ENCODE results near the gene PCF11.

PCF11 gene

DNA sequence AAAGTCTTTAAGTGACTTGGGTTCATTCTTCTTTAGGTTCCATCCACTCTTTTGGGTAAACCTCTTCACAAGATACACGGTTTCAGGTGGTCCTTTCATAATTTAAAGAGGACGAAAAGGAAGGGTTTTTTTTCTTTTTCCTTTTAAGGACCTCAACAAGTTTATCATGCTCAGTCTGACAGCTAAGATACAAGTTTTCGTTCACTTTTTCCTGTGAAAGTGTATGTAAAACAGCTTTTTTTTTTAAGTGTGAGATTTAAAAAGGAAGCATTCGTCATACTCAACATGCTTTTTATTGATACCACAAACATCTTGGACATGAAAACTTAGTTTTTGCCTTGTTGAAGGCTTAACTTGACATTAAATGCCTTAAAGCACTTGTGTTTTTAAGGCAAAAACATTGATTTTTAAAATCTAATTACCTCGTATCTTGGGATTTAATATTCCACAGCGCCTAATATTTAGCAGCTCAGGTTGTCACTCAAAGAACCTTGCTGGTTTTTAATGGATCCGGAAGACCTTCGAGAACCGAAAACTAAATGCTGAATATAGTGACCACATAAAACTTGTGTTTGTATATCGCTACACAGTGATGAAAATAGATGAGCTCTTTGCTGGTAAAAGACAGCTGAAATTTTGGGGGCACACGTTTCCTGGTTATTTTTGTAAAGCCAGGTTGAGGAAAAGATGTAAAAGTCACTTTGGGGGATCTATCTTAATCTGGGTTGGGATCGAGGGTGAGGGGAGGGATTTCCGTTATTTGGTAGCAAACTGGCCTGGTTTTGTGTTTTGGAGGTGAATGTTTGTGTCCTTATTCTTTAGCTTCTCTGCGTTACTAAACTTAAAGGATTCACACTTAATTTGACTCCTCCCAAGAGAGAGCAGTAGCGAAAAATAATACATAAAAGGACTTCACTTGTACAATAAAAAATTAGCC lies 2.3 kb downstream of the PCF11 start:
- DNase-seq (ENCODE audit: low spot score) = no peak
- in situ Hi-C loops (cut with MboI; ENCODE audit: low sequenced_read_pairs, unreplicated experiment) = no loop called here
- TF ChIP-seq, protein P1, sequence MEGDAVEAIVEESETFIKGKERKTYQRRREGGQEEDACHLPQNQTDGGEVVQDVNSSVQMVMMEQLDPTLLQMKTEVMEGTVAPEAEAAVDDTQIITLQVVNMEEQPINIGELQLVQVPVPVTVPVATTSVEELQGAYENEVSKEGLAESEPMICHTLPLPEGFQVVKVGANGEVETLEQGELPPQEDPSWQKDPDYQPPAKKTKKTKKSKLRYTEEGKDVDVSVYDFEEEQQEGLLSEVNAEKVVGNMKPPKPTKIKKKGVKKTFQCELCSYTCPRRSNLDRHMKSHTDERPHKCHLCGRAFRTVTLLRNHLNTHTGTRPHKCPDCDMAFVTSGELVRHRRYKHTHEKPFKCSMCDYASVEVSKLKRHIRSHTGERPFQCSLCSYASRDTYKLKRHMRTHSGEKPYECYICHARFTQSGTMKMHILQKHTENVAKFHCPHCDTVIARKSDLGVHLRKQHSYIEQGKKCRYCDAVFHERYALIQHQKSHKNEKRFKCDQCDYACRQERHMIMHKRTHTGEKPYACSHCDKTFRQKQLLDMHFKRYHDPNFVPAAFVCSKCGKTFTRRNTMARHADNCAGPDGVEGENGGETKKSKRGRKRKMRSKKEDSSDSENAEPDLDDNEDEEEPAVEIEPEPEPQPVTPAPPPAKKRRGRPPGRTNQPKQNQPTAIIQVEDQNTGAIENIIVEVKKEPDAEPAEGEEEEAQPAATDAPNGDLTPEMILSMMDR (IDR thresholded peaks at IDR 0.05; ENCODE audit: borderline replicate concordance, control extremely low read depth, extremely low read depth, insufficient read depth, missing control alignments) = no peak

- DNase-seq (ENCODE audit: low spot score) = no peak
- in situ Hi-C loops (cut with MboI; ENCODE audit: low sequenced_read_pairs, unreplicated experiment) = no loop called here
- TF ChIP-seq, protein P1 (IDR thresholded peaks at IDR 0.05; ENCODE audit: borderline replicate concordance, control extremely low read depth, extremely low read depth, insufficient read depth, missing control alignments) = no peak
Measured at GRCh38 chr11:83159902-83160865, 3.3 kb downstream of the PCF11 start.

DNA sequence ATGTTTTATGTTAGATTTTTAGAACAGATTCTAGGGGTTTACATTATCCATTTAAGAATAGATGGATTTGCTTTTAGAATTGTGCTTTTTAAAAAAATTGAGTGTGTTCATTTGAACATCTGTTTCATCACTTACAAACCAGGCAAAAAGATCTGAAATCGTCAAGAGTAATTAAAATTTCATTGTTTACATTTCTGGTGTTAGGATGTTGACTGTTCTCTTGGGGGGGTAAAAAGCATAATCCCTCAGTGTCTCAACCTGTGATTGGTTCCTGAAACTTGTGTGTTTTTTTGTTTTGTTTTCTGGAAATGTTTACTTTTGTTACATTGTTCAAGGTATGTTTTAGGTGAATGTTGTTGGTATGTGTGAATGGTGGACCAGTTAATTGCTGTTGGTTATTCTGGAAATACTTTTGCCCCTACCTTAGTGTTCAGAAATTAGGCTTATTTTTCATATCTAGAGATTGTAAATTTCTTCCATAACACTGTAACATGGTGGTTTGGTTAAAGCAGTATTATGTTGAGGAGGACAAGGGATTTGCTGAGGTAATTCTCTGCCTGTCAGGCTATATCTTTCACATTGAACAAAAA lies 4.8 kb downstream of the PCF11 start:
- in situ Hi-C loops (cut with MboI; ENCODE audit: low sequenced_read_pairs, unreplicated experiment) = no loop called here
- TF ChIP-seq, protein P1 (IDR thresholded peaks at IDR 0.05; ENCODE audit: borderline replicate concordance, control extremely low read depth, extremely low read depth, insufficient read depth, missing control alignments) = no peak
- no peak for DNase-seq (ENCODE audit: low spot score)

DNA sequence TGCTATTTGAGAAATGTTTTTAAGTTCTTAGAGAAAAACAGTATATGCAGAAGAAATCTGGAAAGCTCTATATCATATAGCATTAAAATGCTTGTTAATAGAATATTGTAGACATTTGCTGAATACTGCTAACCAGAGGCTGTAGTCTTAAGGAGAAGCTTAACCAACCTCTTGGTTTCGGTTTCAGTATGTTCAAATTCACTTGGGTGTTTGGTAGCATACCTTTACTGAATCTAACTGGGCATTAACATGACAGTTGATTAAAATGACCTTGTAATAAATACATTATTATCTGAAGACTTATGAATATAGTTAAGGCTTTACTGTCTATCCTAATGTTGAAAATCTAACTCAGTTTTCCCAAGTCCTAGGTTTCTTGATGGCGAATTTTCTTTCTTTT lies 5.4 kb downstream of the PCF11 start:
- TF ChIP-seq, protein P1 (IDR thresholded peaks at IDR 0.05; ENCODE audit: borderline replicate concordance, control extremely low read depth, extremely low read depth, insufficient read depth, missing control alignments) = no peak
- peak; percentile 32 for DNase-seq (ENCODE audit: low spot score)
- in situ Hi-C loops (cut with MboI; ENCODE audit: low sequenced_read_pairs, unreplicated experiment) = no loop called here

DNA sequence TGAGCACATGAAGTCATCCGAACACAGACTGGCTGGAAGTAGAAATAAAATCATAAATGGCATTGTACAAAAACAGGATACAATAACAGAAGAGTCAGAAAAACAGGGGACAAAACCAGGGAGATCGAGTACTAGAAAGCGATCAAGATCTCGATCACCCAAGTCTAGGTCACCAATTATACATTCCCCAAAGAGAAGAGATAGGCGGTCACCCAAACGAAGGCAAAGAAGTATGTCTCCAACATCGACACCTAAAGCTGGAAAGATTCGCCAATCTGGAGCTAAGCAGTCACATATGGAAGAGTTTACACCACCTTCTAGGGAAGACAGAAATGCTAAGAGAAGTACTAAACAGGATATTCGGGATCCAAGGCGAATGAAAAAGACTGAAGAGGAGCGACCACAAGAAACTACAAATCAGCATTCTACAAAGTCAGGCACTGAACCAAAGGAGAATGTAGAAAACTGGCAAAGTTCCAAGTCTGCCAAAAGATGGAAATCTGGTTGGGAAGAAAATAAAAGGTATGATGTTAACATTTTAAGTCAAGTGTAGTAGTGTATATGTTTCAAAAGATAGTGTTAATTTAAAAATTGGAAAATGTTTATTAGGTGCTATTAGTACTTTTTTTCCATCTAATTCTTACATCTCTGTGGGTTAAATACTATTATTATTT lies 9.4 kb downstream of the PCF11 start:
- DNase-seq (ENCODE audit: low spot score) = no peak
- in situ Hi-C loops (cut with MboI; ENCODE audit: low sequenced_read_pairs, unreplicated experiment) = no loop called here

More for the DNA sequence above, 9.4 kb downstream of the PCF11 start:
- TF ChIP-seq, protein P1 (IDR thresholded peaks at IDR 0.05; ENCODE audit: borderline replicate concordance, control extremely low read depth, extremely low read depth, insufficient read depth, missing control alignments) = no peak

Data from GM13976 (cell line).